GM23338 (cell line): ENCODE measurements around the gene MOB3B. TPM values are rescaled to one million over a fixed set of nuclear protein-coding genes. Genes with fewer than 3 reads are reported as not detected.

Experiments
- ATAC-seq: fragments of 200-7000 bp; cut with Tn5 transposase; 3 replicates; pipeline ENCODE4 v1.9.1; 2020
- DNase-seq: peaks from one replicate; pipeline ENCODE4 v3.0.0-alpha.2; 2015; ENCODE audit warnings: low spot score
- H2AFZ ChIP-seq: fragments of 200-600 bp; sonication (generic); 2 replicates; pipeline ENCODE4 v1.8.0; 2016; ENCODE audit warnings: antibody characterized with exemption, mild to moderate bottlenecking, moderate library complexity
- H3F3A ChIP-seq: fragments of 200-600 bp; sonication (generic); replicated peaks from 2 replicates; pipeline ENCODE4 v1.8.0; 2017; ENCODE audit warnings: antibody characterized with exemption, mixed run types, low read depth
- H3K27ac ChIP-seq: fragments of 200-600 bp; sonication (generic); 2 replicates; pipeline ENCODE4 v1.6.1; 2016; ENCODE audit warnings: low read depth
- H3K27me3 ChIP-seq: fragments of 200-600 bp; sonication (generic); 2 replicates; pipeline ENCODE4 v1.8.0; 2016; ENCODE audit warnings: mild to moderate bottlenecking, mixed run types, moderate library complexity; ENCODE audit not compliant: insufficient read depth
- H3K36me3 ChIP-seq: fragments of 200-600 bp; sonication (generic); 2 replicates; pipeline ENCODE4 v1.8.0; 2016; ENCODE audit warnings: mild to moderate bottlenecking; ENCODE audit not compliant: insufficient read depth
- H3K4me1 ChIP-seq: fragments of 200-600 bp; sonication (generic); 2 replicates; pipeline ENCODE4 v1.8.0; 2016; ENCODE audit warnings: mild to moderate bottlenecking, moderate library complexity; ENCODE audit not compliant: insufficient read depth
- H3K4me2 ChIP-seq: fragments of 200-600 bp; sonication (generic); 2 replicates; pipeline ENCODE4 v1.7.1; 2017; ENCODE audit warnings: mixed run types
- H3K4me3 ChIP-seq: fragments of 200-600 bp; sonication (generic); 2 replicates; pipeline ENCODE4 v1.6.1; 2016; ENCODE audit warnings: mixed run types
- H3K79me2 ChIP-seq: fragments of 200-600 bp; sonication (generic); replicated peaks from 2 replicates; pipeline ENCODE4 v1.8.0; 2017; ENCODE audit warnings: mild to moderate bottlenecking; ENCODE audit not compliant: insufficient read depth
- H3K9me2 ChIP-seq: fragments of 200-600 bp; sonication (generic); 2 replicates; pipeline ENCODE4 v1.8.0; 2017; ENCODE audit not compliant: insufficient read depth
- H4K20me1 ChIP-seq: fragments of 200-600 bp; sonication (generic); replicated peaks from 2 replicates; pipeline ENCODE4 v1.8.0; 2017; ENCODE audit warnings: mild to moderate bottlenecking; ENCODE audit not compliant: insufficient read depth
- H3K27ac Mint-ChIP-seq: 2 replicates; pipeline ENCODE4 v1.8.0; 2020; ENCODE audit warnings: inconsistent platforms, mild to moderate bottlenecking, moderate library complexity, mixed read lengths
- H3K27me3 Mint-ChIP-seq: 3 replicates; pipeline ENCODE4 v1.8.0; 2022; ENCODE audit warnings: low read depth, mild to moderate bottlenecking, moderate library complexity, mixed read lengths, inconsistent platforms; ENCODE audit not compliant: insufficient read depth, poor library complexity
- H3K36me3 Mint-ChIP-seq: 3 replicates; pipeline ENCODE4 v1.8.0; 2021; ENCODE audit warnings: low read depth, mild to moderate bottlenecking, inconsistent platforms, moderate library complexity, mixed read lengths
- H3K4me1 Mint-ChIP-seq: 3 replicates; pipeline ENCODE4 v1.8.0; 2020; ENCODE audit warnings: mild to moderate bottlenecking, inconsistent platforms, mixed read lengths
- H3K4me3 Mint-ChIP-seq: 3 replicates; pipeline ENCODE4 v1.8.0; 2021; ENCODE audit warnings: moderate library complexity, mild to moderate bottlenecking, inconsistent platforms, mixed read lengths
- H3K9me3 Mint-ChIP-seq: 3 replicates; pipeline ENCODE4 v1.8.0; 2020; ENCODE audit warnings: moderate library complexity, mild to moderate bottlenecking, inconsistent platforms, mixed read lengths
- CREB1 ChIP-seq: fragments of 250-450 bp; sonication (Bioruptor Pico); IDR thresholded peaks from 2 replicates; pipeline ENCODE4 v1.5.0; 2020; ENCODE audit warnings: low read depth, mild to moderate bottlenecking, moderate library complexity
- EZH2 ChIP-seq: fragments of 200-600 bp; sonication (generic); IDR thresholded peaks from one replicate; pipeline ENCODE4 v1.8.0; 2017; ENCODE audit warnings: antibody characterized with exemption, mild to moderate bottlenecking, low read depth; ENCODE audit not compliant: unreplicated experiment
- EZH2phosphoT487 ChIP-seq: fragments of 200-600 bp; sonication (generic); IDR thresholded peaks from one replicate; pipeline ENCODE4 v1.8.1; 2018; ENCODE audit warnings: antibody characterized with exemption; ENCODE audit not compliant: unreplicated experiment
- JUNB ChIP-seq: IDR thresholded peaks from one replicate; pipeline ENCODE4 v1.6.1; 2016; ENCODE audit warnings: antibody characterized with exemption; ENCODE audit not compliant: unreplicated experiment
- NANOG ChIP-seq: IDR thresholded peaks from 2 replicates; pipeline ENCODE4 v1.6.1; 2016; ENCODE audit warnings: antibody characterized with exemption, borderline replicate concordance
- POLR2AphosphoS5 ChIP-seq: IDR thresholded peaks from 2 replicates; pipeline ENCODE4 v1.6.1; 2016; ENCODE audit warnings: antibody characterized with exemption, low read depth
- STAT1 ChIP-seq: IDR thresholded peaks from one replicate; pipeline ENCODE4 v1.6.1; 2016; ENCODE audit warnings: antibody characterized with exemption; ENCODE audit not compliant: unreplicated experiment
- ZNF114 ChIP-seq: fragments of 250-450 bp; sonication (Bioruptor Pico); IDR thresholded peaks from 2 replicates; pipeline ENCODE4 v1.5.0; 2020; ENCODE audit warnings: mild to moderate bottlenecking, moderate library complexity
- ZNF331 ChIP-seq: fragments of 250-450 bp; sonication (Bioruptor Pico); IDR thresholded peaks from 2 replicates; pipeline ENCODE4 v1.5.0; 2020; ENCODE audit warnings: low read depth, mild to moderate bottlenecking, moderate library complexity
- ZNF462 ChIP-seq: fragments of 250-450 bp; sonication (Bioruptor Pico); IDR thresholded peaks from 2 replicates; pipeline ENCODE4 v1.5.0; 2020; ENCODE audit warnings: mild to moderate bottlenecking, moderate library complexity
- polyA plus RNA-seq: library from polyadenylated mRNA; unstranded; fragments of >200 nt; fragmentation: Nextera tagmentation; extraction: Ambion mirVana; gene quantifications from 2 replicates; pipeline ENCODE4 v1.2.1, GENCODE V29; 2016
- total RNA-seq: library from RNA; depleted of rRNA; stranded (reverse); fragments of >200 nt; shearing (Covaris generic); gene quantifications from 2 replicates; pipeline ENCODE4 v1.2.3, GENCODE V29; 2014
- TF ChIP-seq, protein P1 (sequence below): IDR thresholded peaks from 2 replicates; pipeline ENCODE4 v1.6.1; 2016; ENCODE audit warnings: antibody characterized with exemption
- TF ChIP-seq, protein P2 (sequence below): IDR thresholded peaks from one replicate; pipeline ENCODE4 v1.6.1; 2018; ENCODE audit warnings: antibody characterized with exemption; ENCODE audit not compliant: unreplicated experiment
- TF ChIP-seq, protein P3 (sequence below), 2 experiments: fragments of 200-600 bp in 1 of 2; sonication (generic) in 1 of 2; conservative IDR thresholded peaks; 2 replicates each; pipeline versions ENCODE4 v1.5.1 to v1.6.1; 2016 to 2017; ENCODE audit warnings: antibody characterized with exemption in 2 of 2, low read depth in 2 of 2, mild to moderate bottlenecking in 2 of 2, moderate library complexity in 1 of 2

MOB3B gene
- total and polyA plus RNA-seq, 2 experiments from 2014 or later, result 7.6 to 12.1 TPM

- peaks cover 30% of the 10 kb centered on the region for H3K36me3 Mint-ChIP-seq
- no peak overlapping the region for H3K4me2 ChIP-seq
- no peaks in the 10 kb centered on the region for H4K20me1 ChIP-seq
- no peaks in the 10 kb centered on the region for H3K79me2 ChIP-seq
- H3K4me3 Mint-ChIP-seq, result no peak overlapping the region
- peaks cover 14% of the 10 kb centered on the region for H3K4me1 ChIP-seq
- no peaks in the 10 kb centered on the region for H3K36me3 ChIP-seq
- ATAC-seq (no peak), DNase-seq (no peak)
- peaks cover 22% of the 10 kb centered on the region for H3K4me1 Mint-ChIP-seq
- H3K27ac ChIP-seq, result no peak overlapping the region
- H3K9me3 Mint-ChIP-seq, result peaks cover 9% of the 10 kb centered on the region; the same call in 2 of the 3 replicates
- peaks cover 1% of the 10 kb centered on the region for H3K27me3 Mint-ChIP-seq
- no peak overlapping the region for H3K4me3 ChIP-seq
- TF ChIP-seq JUNB (no peak), ZNF331 (CRISPR knock-in tag) (no peak), EZH2 (no peak), STAT1 (no peak), NANOG (no peak), ZNF114 (CRISPR knock-in tag) (no peak), POLR2AphosphoS5 (no peak), EZH2phosphoT487 (no peak), ZNF462 (CRISPR knock-in tag) (no peak), CREB1 (CRISPR knock-in tag) (no peak)
- TF ChIP-seq, protein P1, sequence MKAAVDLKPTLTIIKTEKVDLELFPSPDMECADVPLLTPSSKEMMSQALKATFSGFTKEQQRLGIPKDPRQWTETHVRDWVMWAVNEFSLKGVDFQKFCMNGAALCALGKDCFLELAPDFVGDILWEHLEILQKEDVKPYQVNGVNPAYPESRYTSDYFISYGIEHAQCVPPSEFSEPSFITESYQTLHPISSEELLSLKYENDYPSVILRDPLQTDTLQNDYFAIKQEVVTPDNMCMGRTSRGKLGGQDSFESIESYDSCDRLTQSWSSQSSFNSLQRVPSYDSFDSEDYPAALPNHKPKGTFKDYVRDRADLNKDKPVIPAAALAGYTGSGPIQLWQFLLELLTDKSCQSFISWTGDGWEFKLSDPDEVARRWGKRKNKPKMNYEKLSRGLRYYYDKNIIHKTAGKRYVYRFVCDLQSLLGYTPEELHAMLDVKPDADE, result no peak
- TF ChIP-seq, protein P2, sequence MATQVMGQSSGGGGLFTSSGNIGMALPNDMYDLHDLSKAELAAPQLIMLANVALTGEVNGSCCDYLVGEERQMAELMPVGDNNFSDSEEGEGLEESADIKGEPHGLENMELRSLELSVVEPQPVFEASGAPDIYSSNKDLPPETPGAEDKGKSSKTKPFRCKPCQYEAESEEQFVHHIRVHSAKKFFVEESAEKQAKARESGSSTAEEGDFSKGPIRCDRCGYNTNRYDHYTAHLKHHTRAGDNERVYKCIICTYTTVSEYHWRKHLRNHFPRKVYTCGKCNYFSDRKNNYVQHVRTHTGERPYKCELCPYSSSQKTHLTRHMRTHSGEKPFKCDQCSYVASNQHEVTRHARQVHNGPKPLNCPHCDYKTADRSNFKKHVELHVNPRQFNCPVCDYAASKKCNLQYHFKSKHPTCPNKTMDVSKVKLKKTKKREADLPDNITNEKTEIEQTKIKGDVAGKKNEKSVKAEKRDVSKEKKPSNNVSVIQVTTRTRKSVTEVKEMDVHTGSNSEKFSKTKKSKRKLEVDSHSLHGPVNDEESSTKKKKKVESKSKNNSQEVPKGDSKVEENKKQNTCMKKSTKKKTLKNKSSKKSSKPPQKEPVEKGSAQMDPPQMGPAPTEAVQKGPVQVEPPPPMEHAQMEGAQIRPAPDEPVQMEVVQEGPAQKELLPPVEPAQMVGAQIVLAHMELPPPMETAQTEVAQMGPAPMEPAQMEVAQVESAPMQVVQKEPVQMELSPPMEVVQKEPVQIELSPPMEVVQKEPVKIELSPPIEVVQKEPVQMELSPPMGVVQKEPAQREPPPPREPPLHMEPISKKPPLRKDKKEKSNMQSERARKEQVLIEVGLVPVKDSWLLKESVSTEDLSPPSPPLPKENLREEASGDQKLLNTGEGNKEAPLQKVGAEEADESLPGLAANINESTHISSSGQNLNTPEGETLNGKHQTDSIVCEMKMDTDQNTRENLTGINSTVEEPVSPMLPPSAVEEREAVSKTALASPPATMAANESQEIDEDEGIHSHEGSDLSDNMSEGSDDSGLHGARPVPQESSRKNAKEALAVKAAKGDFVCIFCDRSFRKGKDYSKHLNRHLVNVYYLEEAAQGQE, result no peak
- TF ChIP-seq, protein P3, sequence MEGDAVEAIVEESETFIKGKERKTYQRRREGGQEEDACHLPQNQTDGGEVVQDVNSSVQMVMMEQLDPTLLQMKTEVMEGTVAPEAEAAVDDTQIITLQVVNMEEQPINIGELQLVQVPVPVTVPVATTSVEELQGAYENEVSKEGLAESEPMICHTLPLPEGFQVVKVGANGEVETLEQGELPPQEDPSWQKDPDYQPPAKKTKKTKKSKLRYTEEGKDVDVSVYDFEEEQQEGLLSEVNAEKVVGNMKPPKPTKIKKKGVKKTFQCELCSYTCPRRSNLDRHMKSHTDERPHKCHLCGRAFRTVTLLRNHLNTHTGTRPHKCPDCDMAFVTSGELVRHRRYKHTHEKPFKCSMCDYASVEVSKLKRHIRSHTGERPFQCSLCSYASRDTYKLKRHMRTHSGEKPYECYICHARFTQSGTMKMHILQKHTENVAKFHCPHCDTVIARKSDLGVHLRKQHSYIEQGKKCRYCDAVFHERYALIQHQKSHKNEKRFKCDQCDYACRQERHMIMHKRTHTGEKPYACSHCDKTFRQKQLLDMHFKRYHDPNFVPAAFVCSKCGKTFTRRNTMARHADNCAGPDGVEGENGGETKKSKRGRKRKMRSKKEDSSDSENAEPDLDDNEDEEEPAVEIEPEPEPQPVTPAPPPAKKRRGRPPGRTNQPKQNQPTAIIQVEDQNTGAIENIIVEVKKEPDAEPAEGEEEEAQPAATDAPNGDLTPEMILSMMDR (conservative IDR thresholded peaks at IDR 0.05; ENCODE audit: low read depth in 2 of 2), result no peak
- H3F3A ChIP-seq, result no peaks in the 10 kb centered on the region
- H3K27me3 ChIP-seq, result no peaks in the 10 kb centered on the region
- no peak overlapping the region for H2AFZ ChIP-seq
- H3K27ac Mint-ChIP-seq, result no peak overlapping the region
- H3K9me2 ChIP-seq, result peaks cover 13% of the 10 kb centered on the region
These were observed 181.7 kb downstream of the MOB3B start for GRCh38 chr9:27347889-27348288.
